SU-DHL-6 (cell line): ENCODE results near the gene FEM1C.
A peak's percentile ranks its signal among the peaks of the same experiment; 100 is the strongest.

Source experiments
- H2AFZ ChIP-seq: fragments of 200-600 bp; sonication (generic); 2 replicates; pipeline ENCODE4 v1.6.1; 2014; ENCODE audit warnings: low read depth, mild to moderate bottlenecking, moderate library complexity, mixed read lengths, antibody characterized with exemption, low read length; ENCODE audit not compliant: severe bottlenecking
- H3F3A ChIP-seq: fragments of 200-600 bp; shearing (Covaris generic); 2 replicates; pipeline ENCODE4 v1.6.0; 2016; ENCODE audit warnings: antibody characterized with exemption, mild to moderate bottlenecking; ENCODE audit not compliant: insufficient read depth
- H3K27ac ChIP-seq: fragments of 200-600 bp; sonication (generic); 2 replicates; pipeline ENCODE4 v1.5.1; 2016; ENCODE audit warnings: low read depth, mild to moderate bottlenecking, low read length, moderate library complexity, mixed read lengths
- H3K27me3 ChIP-seq: fragments of 200-600 bp; sonication (generic), shearing (Covaris generic); 2 replicates; pipeline ENCODE4 v1.6.0; 2014; ENCODE audit warnings: mild to moderate bottlenecking, low read length
- H3K36me3 ChIP-seq: fragments of 200-600 bp; sonication (generic); 2 replicates; pipeline ENCODE4 v1.6.1; 2014; ENCODE audit warnings: mild to moderate bottlenecking, low read length, mixed read lengths
- H3K4me2 ChIP-seq: fragments of 300-600, 200-600 bp; shearing (Covaris generic), sonication (generic); 2 replicates; pipeline ENCODE4 v1.6.0; 2014; ENCODE audit warnings: low read length, low read depth, mild to moderate bottlenecking; ENCODE audit not compliant: poor library complexity, severe bottlenecking
- H3K4me3 ChIP-seq: fragments of 200-600 bp; sonication (generic); 2 replicates; pipeline ENCODE4 v1.5.1; 2014; ENCODE audit warnings: antibody characterized with exemption, low read length, mild to moderate bottlenecking, mixed read lengths; ENCODE audit not compliant: insufficient read depth, poor library complexity, severe bottlenecking
- H3K79me2 ChIP-seq: fragments of 200-600 bp; sonication (generic); 2 replicates; pipeline ENCODE4 v1.6.1; 2014; ENCODE audit warnings: mild to moderate bottlenecking, low read length, moderate library complexity; ENCODE audit not compliant: insufficient read depth
- H3K9ac ChIP-seq: fragments of 200-600 bp; sonication (generic); 2 replicates; pipeline ENCODE4 v1.7.0; 2014; ENCODE audit warnings: mild to moderate bottlenecking, low read length
- H3K9me2 ChIP-seq: fragments of 200-600 bp; sonication (generic); replicated peaks from 2 replicates; pipeline ENCODE4 v1.6.1; 2014; ENCODE audit warnings: low read length; ENCODE audit not compliant: insufficient read depth
- H3K9me3 ChIP-seq: fragments of 200-600 bp; sonication (generic); 2 replicates; pipeline ENCODE4 v1.6.1; 2014; ENCODE audit warnings: low read length, mixed read lengths; ENCODE audit not compliant: insufficient read depth
- H4K20me1 ChIP-seq: fragments of 200-600 bp; sonication (generic); 2 replicates; pipeline ENCODE4 v1.6.1; 2014; ENCODE audit warnings: low read depth, mild to moderate bottlenecking, antibody characterized with exemption, low read length, moderate library complexity, mixed read lengths
- EZH2phosphoT487 ChIP-seq: fragments of 200-600 bp; sonication (generic), shearing (Covaris generic); conservative IDR thresholded peaks from 2 replicates; pipeline ENCODE4 v1.6.1; 2018; ENCODE audit warnings: mild to moderate bottlenecking, antibody characterized with exemption, low read length, moderate library complexity, mixed read lengths
- TF ChIP-seq, protein P1 (sequence below): fragments of 200-600 bp; sonication (generic); IDR thresholded peaks from one replicate; pipeline ENCODE4 v1.5.1; 2017; ENCODE audit warnings: antibody characterized with exemption, mild to moderate bottlenecking, low read length, moderate library complexity; ENCODE audit not compliant: insufficient read depth, poor library complexity, severe bottlenecking

Gene FEM1C

DNA sequence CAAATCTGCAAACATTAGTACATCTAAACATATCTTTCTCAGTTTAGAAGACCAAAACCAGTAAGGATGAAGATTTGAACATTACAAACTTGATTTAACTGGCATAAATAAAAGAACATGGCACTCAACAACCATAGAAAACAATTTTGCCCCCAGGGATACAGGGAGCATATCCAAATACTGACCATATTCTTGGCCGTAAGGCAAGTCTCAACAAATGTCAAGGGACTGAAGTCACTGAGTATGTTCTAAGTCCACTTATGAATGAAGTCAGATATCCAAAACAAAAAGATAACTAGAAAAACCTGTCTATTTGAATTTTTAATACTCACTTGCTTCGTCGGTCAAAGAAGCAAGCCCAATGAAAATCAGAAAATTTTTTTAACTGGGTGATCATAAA, 14.1 kb downstream of the FEM1C start:
- H3K9me3 ChIP-seq: no peaks in the 10 kb centered on the region
- H3K4me3 ChIP-seq: no peak overlapping the region
- no peak overlapping the region for H2AFZ ChIP-seq
- peak overlapping the region; percentile 14 for H3K4me2 ChIP-seq
- TF ChIP-seq, protein P1, sequence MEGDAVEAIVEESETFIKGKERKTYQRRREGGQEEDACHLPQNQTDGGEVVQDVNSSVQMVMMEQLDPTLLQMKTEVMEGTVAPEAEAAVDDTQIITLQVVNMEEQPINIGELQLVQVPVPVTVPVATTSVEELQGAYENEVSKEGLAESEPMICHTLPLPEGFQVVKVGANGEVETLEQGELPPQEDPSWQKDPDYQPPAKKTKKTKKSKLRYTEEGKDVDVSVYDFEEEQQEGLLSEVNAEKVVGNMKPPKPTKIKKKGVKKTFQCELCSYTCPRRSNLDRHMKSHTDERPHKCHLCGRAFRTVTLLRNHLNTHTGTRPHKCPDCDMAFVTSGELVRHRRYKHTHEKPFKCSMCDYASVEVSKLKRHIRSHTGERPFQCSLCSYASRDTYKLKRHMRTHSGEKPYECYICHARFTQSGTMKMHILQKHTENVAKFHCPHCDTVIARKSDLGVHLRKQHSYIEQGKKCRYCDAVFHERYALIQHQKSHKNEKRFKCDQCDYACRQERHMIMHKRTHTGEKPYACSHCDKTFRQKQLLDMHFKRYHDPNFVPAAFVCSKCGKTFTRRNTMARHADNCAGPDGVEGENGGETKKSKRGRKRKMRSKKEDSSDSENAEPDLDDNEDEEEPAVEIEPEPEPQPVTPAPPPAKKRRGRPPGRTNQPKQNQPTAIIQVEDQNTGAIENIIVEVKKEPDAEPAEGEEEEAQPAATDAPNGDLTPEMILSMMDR: no peak
- TF ChIP-seq EZH2phosphoT487: no peak
- peaks cover 31% of the 10 kb centered on the region for H4K20me1 ChIP-seq
- no peaks in the 10 kb centered on the region for H3K9me2 ChIP-seq
- no peak overlapping the region for H3K9ac ChIP-seq
- H3F3A ChIP-seq: no peaks in the 10 kb centered on the region
- H3K27me3 ChIP-seq: no peaks in the 10 kb centered on the region
- H3K27ac ChIP-seq: no peak overlapping the region
- peaks cover 43% of the 10 kb centered on the region; the same call in 1 of the 2 replicates for H3K36me3 ChIP-seq
- H3K79me2 ChIP-seq: peaks cover 92% of the 10 kb centered on the region

DNA sequence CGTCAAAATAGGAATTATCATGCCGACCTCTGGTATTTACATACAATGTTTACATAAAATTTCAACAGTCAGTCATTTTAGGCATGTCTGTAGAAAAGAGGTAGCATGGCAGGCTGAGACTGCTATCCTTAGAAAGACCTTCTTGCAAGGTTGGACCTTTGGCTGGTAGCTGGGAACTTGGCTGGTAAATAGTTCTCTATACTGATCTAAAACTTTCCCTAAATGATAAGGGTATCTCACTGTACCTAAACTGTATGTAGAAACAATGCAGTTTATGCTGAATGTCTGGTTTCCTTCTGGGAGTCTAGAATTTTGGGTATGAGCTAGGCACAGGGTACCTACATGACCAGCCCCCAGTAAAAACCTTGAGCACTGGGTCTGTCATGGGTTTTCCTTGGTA, 18.0 kb downstream of the FEM1C start:
- Histone ChIP-seq H3K4me3 (no peak overlapping the region), H3K4me2 (no peak overlapping the region), H3K9me3 (no peaks in the 10 kb centered on the region), H3K79me2 (peaks cover 53% of the 10 kb centered on the region), H3K9ac (no peak overlapping the region), H2AFZ (no peak overlapping the region), H3K36me3 (peaks cover 30% of the 10 kb centered on the region), H3K9me2 (no peaks in the 10 kb centered on the region), H3K27me3 (no peaks in the 10 kb centered on the region), H4K20me1 (peaks cover 15% of the 10 kb centered on the region; the same call in 1 of the 2 replicates), H3K27ac (no peak overlapping the region), H3F3A (no peaks in the 10 kb centered on the region)
- no peak for TF ChIP-seq EZH2phosphoT487
- TF ChIP-seq, protein P1: no peak

DNA sequence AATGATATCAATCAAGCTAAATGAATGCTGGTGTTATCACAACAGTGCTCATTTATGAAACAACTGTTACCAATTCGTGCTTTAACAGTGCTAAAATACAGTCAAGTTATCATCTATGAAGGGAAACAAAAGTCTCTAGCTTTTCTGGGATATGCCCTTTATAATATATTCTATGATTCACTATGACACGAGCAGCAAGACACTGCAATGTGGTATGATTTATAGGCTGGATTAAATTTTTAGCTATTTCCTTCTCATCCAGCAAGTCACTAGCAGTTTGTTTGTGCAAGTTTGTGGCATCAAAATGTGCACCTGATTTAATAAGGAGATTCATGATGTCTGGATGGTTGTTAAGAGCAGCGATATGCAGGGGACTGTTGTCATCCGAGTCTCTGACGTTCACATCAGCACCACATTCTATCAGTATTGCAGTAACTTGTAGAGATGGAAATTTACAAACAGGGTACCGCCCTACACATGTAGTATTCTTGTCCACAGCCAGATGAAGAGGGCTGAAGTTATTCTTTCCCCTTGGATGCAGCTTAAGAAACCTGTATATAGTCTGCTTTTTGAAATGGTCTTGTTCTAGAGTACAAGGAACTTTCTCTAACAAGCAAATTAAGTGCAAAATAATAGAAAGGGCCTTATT, 20.3 kb downstream of the FEM1C start:
- no peak overlapping the region for H3K4me2 ChIP-seq
- peaks cover 32% of the 10 kb centered on the region for H3K79me2 ChIP-seq
- H3K9me3 ChIP-seq: no peaks in the 10 kb centered on the region
- H3K9me2 ChIP-seq: no peaks in the 10 kb centered on the region
- no peak for TF ChIP-seq EZH2phosphoT487
- TF ChIP-seq, protein P1: no peak
- H2AFZ ChIP-seq: no peak overlapping the region
- no peaks in the 10 kb centered on the region for H3F3A ChIP-seq
- 0 out of 2 replicates have a peak, but pooled peaks cover 5% of the 10 kb centered on the region for H4K20me1 ChIP-seq
- no peak overlapping the region for H3K9ac ChIP-seq
- H3K27me3 ChIP-seq: no peaks in the 10 kb centered on the region
- H3K36me3 ChIP-seq: peaks cover 23% of the 10 kb centered on the region
- H3K4me3 ChIP-seq: no peak overlapping the region
- no peak overlapping the region for H3K27ac ChIP-seq
